AG04449 (cell line): ENCODE results near the gene PRRT3.

ENCODE experiments used
- CTCF ChIA-PET: fragments of 350-600 bp; formaldehyde crosslinking; extraction: SDS; loops from one replicate; lab custom pipeline; 2021; ENCODE audit warnings: antibody characterized with exemption; lab: Yijun Ruan, JAX
- POLR2A ChIA-PET: fragments of 400-600, 350-600 bp; formaldehyde crosslinking; extraction: SDS; loops from one replicate; lab custom pipeline; 2020; ENCODE audit warnings: antibody characterized with exemption, inconsistent platforms; lab: Yijun Ruan, JAX
- DNase-seq: peaks from one replicate; pipeline ENCODE4 v3.0.0-alpha.2; 2010; ENCODE audit warnings: low read depth, low spot score
- H3K4me3 ChIP-seq: 2 replicates; pipeline ENCODE4 v1.5.1; 2011; ENCODE audit warnings: low read depth, mild to moderate bottlenecking, control low read depth, low read length
- TF ChIP-seq, protein P1 (sequence below): IDR thresholded peaks from one replicate; pipeline ENCODE4 v1.5.1; 2011; ENCODE audit warnings: mild to moderate bottlenecking, moderate library complexity, low read length, control low read depth, inconsistent platforms; ENCODE audit not compliant: insufficient read depth; ENCODE audit errors: missing control alignments

The PRRT3 gene

DNA sequence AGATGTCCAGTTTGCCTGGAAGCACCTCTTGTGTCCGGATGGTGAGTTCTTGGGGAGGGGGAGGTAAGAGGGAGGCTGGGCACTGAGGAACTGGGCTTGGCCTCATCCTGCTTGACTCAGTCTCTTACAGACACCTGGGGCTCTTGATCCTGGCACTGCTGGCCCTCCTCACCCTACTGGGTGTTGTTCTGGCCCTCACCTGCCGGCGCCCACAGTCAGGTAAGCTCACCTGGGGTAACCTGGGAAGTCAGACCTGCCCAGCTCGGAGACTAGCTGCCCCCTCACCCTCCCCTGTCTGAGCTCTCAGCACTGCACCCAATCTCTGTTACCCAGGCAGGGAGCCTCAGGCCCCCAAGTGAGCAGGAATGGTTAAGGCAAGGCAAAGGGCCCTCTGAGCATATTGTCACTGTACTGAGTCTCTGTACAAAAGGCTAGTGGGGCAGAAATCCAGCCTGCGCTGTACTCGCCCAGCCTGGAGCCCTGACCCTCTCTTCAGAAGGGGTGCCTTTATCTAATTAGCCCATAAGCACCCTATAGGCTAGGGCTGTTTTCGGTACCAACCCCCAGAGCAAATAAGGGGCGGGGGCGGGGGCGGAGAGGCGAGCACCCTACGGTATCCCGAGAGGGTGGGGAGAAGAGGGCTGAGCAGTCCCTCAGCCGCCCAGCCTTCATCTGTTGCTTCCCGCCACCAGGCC lies 37.5 kb downstream of the PRRT3 start:
- peak overlapping the region; percentile 61 for H3K4me3 ChIP-seq
- CTCF ChIA-PET, result interaction anchor here (1.5 to 2.1 kb wide), 3 partner anchors 11 to 65 kb away, joined by 5 to 16 read pairs (median 6); partner anchors contain the start of gene IL17RE
- TF ChIP-seq, protein P1, sequence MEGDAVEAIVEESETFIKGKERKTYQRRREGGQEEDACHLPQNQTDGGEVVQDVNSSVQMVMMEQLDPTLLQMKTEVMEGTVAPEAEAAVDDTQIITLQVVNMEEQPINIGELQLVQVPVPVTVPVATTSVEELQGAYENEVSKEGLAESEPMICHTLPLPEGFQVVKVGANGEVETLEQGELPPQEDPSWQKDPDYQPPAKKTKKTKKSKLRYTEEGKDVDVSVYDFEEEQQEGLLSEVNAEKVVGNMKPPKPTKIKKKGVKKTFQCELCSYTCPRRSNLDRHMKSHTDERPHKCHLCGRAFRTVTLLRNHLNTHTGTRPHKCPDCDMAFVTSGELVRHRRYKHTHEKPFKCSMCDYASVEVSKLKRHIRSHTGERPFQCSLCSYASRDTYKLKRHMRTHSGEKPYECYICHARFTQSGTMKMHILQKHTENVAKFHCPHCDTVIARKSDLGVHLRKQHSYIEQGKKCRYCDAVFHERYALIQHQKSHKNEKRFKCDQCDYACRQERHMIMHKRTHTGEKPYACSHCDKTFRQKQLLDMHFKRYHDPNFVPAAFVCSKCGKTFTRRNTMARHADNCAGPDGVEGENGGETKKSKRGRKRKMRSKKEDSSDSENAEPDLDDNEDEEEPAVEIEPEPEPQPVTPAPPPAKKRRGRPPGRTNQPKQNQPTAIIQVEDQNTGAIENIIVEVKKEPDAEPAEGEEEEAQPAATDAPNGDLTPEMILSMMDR, result no peak
- no peak for DNase-seq
- POLR2A ChIA-PET, result interaction anchor here (0.6 to 2.2 kb wide), 2 partner anchors 19 to 20 kb away, joined by 3 to 12 read pairs; partner anchors contain the start of gene CRELD1

DNA sequence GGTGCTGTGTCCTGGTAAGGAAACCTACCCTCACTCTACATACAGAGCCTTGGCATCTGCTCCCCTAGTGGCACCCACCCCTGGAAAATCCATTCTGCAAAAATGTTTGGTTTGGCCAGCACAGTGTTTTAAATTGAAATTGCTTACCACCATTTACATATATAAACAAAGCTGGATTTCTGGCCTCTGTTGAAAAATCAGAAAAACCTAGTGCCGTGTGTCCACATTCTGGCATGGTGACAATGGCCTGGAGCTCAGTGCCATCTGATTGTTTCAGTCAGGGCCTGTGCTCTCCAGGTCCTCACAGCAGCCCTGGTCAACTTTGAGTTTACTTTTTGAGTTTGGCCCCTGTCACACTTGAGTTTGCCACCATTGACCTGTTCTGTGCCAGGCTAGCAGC lies 38.2 kb downstream of the PRRT3 start:
- CTCF ChIA-PET, result interaction anchor here (1.2 to 2.1 kb wide), 4 partner anchors 11 to 65 kb away, joined by 3 to 16 read pairs (median 6); partner anchors contain the start of gene IL17RE
- no peak for DNase-seq
- no peak overlapping the region for H3K4me3 ChIP-seq
- POLR2A ChIA-PET, result interaction anchor here (1.1 kb wide), 1 partner anchor 21 kb away, joined by 3 read pairs; no protein-coding TSS in a partner anchor
- TF ChIP-seq, protein P1, result no peak

DNA sequence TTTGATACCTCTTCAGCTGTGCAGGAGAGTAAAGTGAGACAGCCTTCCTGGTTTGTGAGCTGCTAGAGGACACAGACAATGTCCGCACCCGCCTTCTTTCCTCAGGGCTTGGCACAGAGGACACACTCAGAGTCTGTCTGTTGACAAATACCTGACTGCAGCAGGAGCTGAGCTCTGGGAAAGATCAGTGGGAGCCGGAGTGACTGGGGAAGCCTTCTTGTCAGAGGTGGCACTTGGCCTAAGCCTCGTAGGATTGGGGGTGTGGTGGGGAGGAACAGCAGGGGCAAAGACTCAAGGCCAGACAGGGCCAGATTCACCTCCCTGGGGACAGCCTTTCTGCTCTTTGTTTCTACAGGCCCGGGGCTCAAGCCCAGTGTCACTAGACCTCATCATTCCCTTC lies 38.6 kb downstream of the PRRT3 start:
- POLR2A ChIA-PET, result interaction anchor here (1.1 kb wide), 1 partner anchor 21 kb away, joined by 3 read pairs; no protein-coding TSS in a partner anchor
- TF ChIP-seq, protein P1, result no peak
- no peak for DNase-seq
- H3K4me3 ChIP-seq, result no peak overlapping the region
- CTCF ChIA-PET, result interaction anchor here (1.1 to 2.1 kb wide), 5 partner anchors 10 to 64 kb away, joined by 3 to 16 read pairs (median 6); partner anchors contain the start of gene IL17RE

DNA sequence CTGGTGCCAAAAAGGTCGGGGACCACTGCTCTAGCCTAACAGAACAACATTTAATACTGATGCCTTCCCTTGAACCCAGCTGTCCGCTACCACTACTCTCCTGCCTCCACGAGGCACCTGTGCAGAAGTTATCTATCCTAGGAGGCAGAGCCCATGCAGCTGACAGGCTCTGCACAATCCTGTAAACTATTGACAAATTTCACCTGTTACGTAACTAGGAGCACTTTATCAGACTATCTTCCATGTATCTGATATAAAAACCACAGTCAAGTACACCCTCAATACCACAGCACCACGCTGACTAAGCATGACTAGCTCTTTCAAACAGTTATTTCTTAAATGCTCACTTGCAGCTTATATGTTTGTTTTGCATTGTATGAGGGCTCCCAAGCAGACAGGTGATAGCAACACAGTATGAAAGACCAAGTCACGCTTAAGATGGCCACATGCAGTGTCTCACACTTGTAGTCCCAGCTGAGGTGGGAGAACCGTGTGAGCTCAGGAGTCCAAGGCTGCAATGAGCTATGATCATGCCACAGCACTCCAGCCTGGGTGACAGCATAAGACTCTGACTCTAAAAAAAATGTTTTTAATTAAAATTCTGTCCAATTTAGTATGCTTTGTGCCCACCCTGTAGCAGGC lies 39.8 kb downstream of the PRRT3 start:
- DNase-seq, result no peak
- TF ChIP-seq, protein P1, result no peak
- POLR2A ChIA-PET, result interaction anchor here (0.9 to 1.4 kb wide), 2 partner anchors 9 to 21 kb away, joined by 3 to 5 read pairs; partner anchors contain the start of genes CRELD1 and IL17RE
- CTCF ChIA-PET, result interaction anchor here (0.7 to 2.1 kb wide), 9 partner anchors 9 to 65 kb away, joined by 3 to 16 read pairs (median 6); partner anchors contain the start of genes CRELD1 and IL17RE
- no peak overlapping the region for H3K4me3 ChIP-seq

DNA sequence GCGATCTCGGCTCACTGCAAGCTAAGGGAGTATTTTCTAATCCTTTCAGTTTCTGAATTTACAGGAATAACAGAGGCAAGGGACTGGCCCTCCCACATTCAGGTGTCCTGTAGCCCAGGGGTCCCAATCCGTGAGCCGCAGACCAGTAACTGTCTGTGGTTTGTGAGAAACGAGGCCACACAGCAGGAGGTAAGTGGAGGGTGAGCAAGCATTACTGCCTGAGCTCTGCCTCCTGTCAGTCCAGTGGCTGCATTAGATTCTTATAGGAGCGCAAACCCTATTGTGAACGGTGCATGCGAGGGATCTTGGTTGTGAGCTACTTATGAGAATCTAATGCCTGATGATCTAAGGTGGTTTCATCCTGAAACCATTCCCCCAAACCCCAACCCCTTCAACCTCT lies 40.3 kb downstream of the PRRT3 start:
- POLR2A ChIA-PET, result interaction anchor here (0.9 to 1.4 kb wide), 2 partner anchors 9 to 22 kb away, joined by 3 to 5 read pairs; partner anchors contain the start of genes CRELD1 and IL17RE
- no peak for DNase-seq
- H3K4me3 ChIP-seq, result no peak overlapping the region
- CTCF ChIA-PET, result interaction anchor here (0.7 to 2.5 kb wide), 8 partner anchors 9 to 65 kb away, joined by 3 to 9 read pairs (median 6); partner anchors contain the start of genes CRELD1 and IL17RE
- TF ChIP-seq, protein P1, result no peak
